ENCODE results near the gene LRP1B. TPM values are rescaled to one million over a fixed set of nuclear protein-coding genes. Genes with fewer than 3 reads are reported as not detected.

The LRP1B gene
- total and polyA plus RNA-seq, 2 donors (not counting 1 experiment from before 2014, with no cell fraction given) = not detected

DNA sequence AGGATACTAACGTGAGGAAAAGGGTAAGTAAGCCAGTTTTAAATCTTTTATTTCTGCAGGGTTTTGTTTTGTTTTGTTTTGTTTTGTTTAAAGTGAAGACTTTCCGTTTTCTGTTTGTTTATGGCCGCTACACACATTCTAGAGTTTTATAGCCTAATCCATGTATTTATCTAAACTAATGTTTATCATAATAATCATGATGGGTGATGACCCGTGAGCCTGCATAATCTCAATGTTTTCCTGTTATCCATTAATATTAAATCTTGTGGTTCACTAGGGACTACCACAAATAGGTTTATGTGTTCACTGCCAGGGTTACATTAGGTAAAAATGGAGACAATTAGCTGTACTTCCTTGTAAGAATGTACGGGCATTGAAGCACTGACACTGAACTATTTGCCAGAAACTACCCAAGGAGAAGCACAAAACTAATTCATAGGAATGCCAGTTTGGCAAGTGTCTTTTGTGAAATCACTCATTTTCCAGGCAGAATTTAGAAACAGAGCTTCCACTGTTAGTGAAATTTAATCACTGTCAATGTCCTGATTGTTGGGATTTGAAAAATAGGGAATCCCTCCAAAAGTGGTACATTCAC lies 574.8 kb downstream of the LRP1B start:
- Histone ChIP-seq H3K79me2 (ENCODE audit: control insufficient read depth, insufficient read depth, low read length) (no peaks in the 10 kb centered on the region), H3K27me3 (replicated peaks in 1 of 4; ENCODE audit: control extremely low read depth in 1 of 4, control insufficient read depth in 3 of 4, insufficient read depth in 4 of 4, low read length in 3 of 4) (no peaks in the 10 kb centered on the region), H3K9me3 (ENCODE audit: control extremely low read depth in 1 of 3, control insufficient read depth in 2 of 3, insufficient read depth in 1 of 3, low read length in 2 of 3) (no peaks in the 10 kb centered on the region), H3K4me2 (replicated peaks; ENCODE audit: low read depth, low read length, poor library complexity, severe bottlenecking) (no peak overlapping the region), H4K20me1 (ENCODE audit: control insufficient read depth, insufficient read depth, low read length, poor library complexity, severe bottlenecking) (no peaks in the 10 kb centered on the region), H3K4me1 (ENCODE audit: control insufficient read depth in 2 of 2, insufficient read depth in 2 of 2, low read length in 2 of 2) (no peaks in the 10 kb centered on the region), H3K9ac (ENCODE audit: low read length) (no peak overlapping the region), H2AFZ (ENCODE audit: insufficient read depth, low read depth, low read length, poor library complexity, severe bottlenecking) (no peak overlapping the region), H3K27ac (ENCODE audit: low read length in 2 of 2) (no peak overlapping the region), H3K4me3 (ENCODE audit: control extremely low read depth in 1 of 5, extremely low read depth in 1 of 5, insufficient read depth in 1 of 5, low read depth in 2 of 5, low read length in 4 of 5) (no peak overlapping the region), H3K36me3 (replicated peaks in 1 of 2; ENCODE audit: control extremely low read depth in 1 of 2, control insufficient read depth in 1 of 2, extremely low read depth in 1 of 2, insufficient read depth in 2 of 2, low read length in 1 of 2) (no peaks in the 10 kb centered on the region)
- Mint-ChIP-seq H3K27ac (no peak overlapping the region), H3K27me3 (no peaks in the 10 kb centered on the region), H3K4me3 (no peak overlapping the region), H3K4me1 (no peaks in the 10 kb centered on the region), H3K9me3 (ENCODE audit: insufficient read depth) (no peaks in the 10 kb centered on the region)
- DNase-seq (no peak), ATAC-seq (ENCODE audit: low read depth) (no peak)
- WGBS (ENCODE audit: insufficient coverage) = 29% methylated on average over 1 of the region's 5 CpGs
- ChIA-PET POLR2A (no interaction called here), CTCF (no interaction called here)
- no peak for TF ChIP-seq EZH2 (IDR thresholded peaks at IDR 0.05; ENCODE audit: borderline replicate concordance, insufficient read depth, low read depth, low read length, poor library complexity, severe bottlenecking)
- TF ChIP-seq, protein P1, sequence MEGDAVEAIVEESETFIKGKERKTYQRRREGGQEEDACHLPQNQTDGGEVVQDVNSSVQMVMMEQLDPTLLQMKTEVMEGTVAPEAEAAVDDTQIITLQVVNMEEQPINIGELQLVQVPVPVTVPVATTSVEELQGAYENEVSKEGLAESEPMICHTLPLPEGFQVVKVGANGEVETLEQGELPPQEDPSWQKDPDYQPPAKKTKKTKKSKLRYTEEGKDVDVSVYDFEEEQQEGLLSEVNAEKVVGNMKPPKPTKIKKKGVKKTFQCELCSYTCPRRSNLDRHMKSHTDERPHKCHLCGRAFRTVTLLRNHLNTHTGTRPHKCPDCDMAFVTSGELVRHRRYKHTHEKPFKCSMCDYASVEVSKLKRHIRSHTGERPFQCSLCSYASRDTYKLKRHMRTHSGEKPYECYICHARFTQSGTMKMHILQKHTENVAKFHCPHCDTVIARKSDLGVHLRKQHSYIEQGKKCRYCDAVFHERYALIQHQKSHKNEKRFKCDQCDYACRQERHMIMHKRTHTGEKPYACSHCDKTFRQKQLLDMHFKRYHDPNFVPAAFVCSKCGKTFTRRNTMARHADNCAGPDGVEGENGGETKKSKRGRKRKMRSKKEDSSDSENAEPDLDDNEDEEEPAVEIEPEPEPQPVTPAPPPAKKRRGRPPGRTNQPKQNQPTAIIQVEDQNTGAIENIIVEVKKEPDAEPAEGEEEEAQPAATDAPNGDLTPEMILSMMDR (IDR thresholded peaks at IDR 0.05) = no peak
- intact Hi-C loops (cut with micrococcal nuclease) = no loop called here

DNA sequence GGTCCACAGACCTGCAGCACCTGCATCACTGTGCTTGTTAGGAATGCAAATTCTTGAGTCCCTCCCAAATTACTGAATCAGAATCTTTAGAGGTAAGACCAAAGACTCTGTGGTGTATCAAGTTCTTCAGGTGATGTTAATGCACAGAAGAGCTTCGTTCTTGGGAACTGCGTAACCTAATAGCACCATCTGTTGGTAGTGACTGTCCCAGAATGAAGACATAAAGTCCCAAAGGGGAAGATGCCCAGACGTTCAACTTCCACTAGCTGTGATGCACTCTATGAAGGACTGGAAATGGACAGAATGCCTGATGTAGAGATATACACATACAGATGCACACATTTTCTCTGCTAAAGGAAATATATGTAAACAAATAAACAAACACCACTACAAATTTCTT lies 576.0 kb downstream of the LRP1B start:
- ChIA-PET CTCF (no interaction called here), POLR2A (no interaction called here)
- H3K4me1 Mint-ChIP-seq = no peaks in the 10 kb centered on the region
- DNase-seq (peak; percentile 44), ATAC-seq (ENCODE audit: low read depth) (no peak)
- Histone ChIP-seq H3K27ac (ENCODE audit: low read length in 2 of 2) (no peak overlapping the region), H3K4me3 (ENCODE audit: control extremely low read depth in 1 of 5, extremely low read depth in 1 of 5, insufficient read depth in 1 of 5, low read depth in 2 of 5, low read length in 4 of 5) (no peak overlapping the region), H4K20me1 (ENCODE audit: control insufficient read depth, insufficient read depth, low read length, poor library complexity, severe bottlenecking) (no peaks in the 10 kb centered on the region), H3K9me3 (ENCODE audit: control extremely low read depth in 1 of 3, control insufficient read depth in 2 of 3, insufficient read depth in 1 of 3, low read length in 2 of 3) (no peaks in the 10 kb centered on the region), H3K27me3 (replicated peaks in 1 of 4; ENCODE audit: control extremely low read depth in 1 of 4, control insufficient read depth in 3 of 4, insufficient read depth in 4 of 4, low read length in 3 of 4) (no peaks in the 10 kb centered on the region), H3K4me1 (ENCODE audit: control insufficient read depth in 2 of 2, insufficient read depth in 2 of 2, low read length in 2 of 2) (no peaks in the 10 kb centered on the region), H2AFZ (ENCODE audit: insufficient read depth, low read depth, low read length, poor library complexity, severe bottlenecking) (no peak overlapping the region), H3K36me3 (replicated peaks in 1 of 2; ENCODE audit: control extremely low read depth in 1 of 2, control insufficient read depth in 1 of 2, extremely low read depth in 1 of 2, insufficient read depth in 2 of 2, low read length in 1 of 2) (no peaks in the 10 kb centered on the region), H3K79me2 (ENCODE audit: control insufficient read depth, insufficient read depth, low read length) (no peaks in the 10 kb centered on the region), H3K4me2 (replicated peaks; ENCODE audit: low read depth, low read length, poor library complexity, severe bottlenecking) (no peak overlapping the region), H3K9ac (ENCODE audit: low read length) (no peak overlapping the region)
- WGBS (ENCODE audit: insufficient coverage) = no CpG with 5 or more reads among the region's 3 CpGs
- intact Hi-C loops (cut with micrococcal nuclease) = no loop called here
- H3K4me3 Mint-ChIP-seq = no peak overlapping the region
- H3K27ac Mint-ChIP-seq = no peak overlapping the region
- no peaks in the 10 kb centered on the region for H3K9me3 Mint-ChIP-seq (ENCODE audit: insufficient read depth)
- no peaks in the 10 kb centered on the region for H3K27me3 Mint-ChIP-seq
- no peak for TF ChIP-seq EZH2 (IDR thresholded peaks at IDR 0.05; ENCODE audit: borderline replicate concordance, insufficient read depth, low read depth, low read length, poor library complexity, severe bottlenecking)
- TF ChIP-seq, protein P1 (IDR thresholded peaks at IDR 0.05) = peak; percentile 56
